HL-60 (cell line): ENCODE results near the gene ERCC6L2.

Source experiments
- DNase-seq, 2 experiments: peaks; one replicate each; pipeline ENCODE4 v3.0.0-alpha.2; 2010 to 2020; ENCODE audit warnings: low read depth in 1 of 2, low spot score in 1 of 2
- H3K27ac ChIP-seq: fragments of 250-450 bp; sonication (Bioruptor Pico); replicated peaks from 2 replicates; pipeline ENCODE4 v1.5.1; 2020; ENCODE audit warnings: mild to moderate bottlenecking, moderate library complexity
- H3K27me3 ChIP-seq: fragments of 250-450 bp; sonication (Bioruptor Pico); 2 replicates; pipeline ENCODE4 v1.5.1; 2021; ENCODE audit warnings: mild to moderate bottlenecking, moderate library complexity; ENCODE audit not compliant: insufficient read depth, poor library complexity, severe bottlenecking
- H3K4me3 ChIP-seq: replicated peaks from 2 replicates; pipeline ENCODE4 v1.5.1; 2011; ENCODE audit warnings: mild to moderate bottlenecking, control low read depth, low read length; ENCODE audit not compliant: insufficient read depth
- CTCF ChIP-seq: IDR thresholded peaks from one replicate; pipeline ENCODE4 v1.5.1; 2011; ENCODE audit warnings: low read length, control low read depth, inconsistent platforms; ENCODE audit not compliant: insufficient read depth
- GABPA ChIP-seq: IDR thresholded peaks from 2 replicates; pipeline ENCODE4 v1.6.1; 2012; ENCODE audit warnings: low read depth
- POLR2AphosphoS5 ChIP-seq: IDR thresholded peaks from 2 replicates; pipeline ENCODE4 v1.6.1; 2012; ENCODE audit warnings: low read depth
- REST ChIP-seq: IDR thresholded peaks from 2 replicates; pipeline ENCODE4 v1.6.1; 2012; ENCODE audit warnings: low read depth; ENCODE audit not compliant: insufficient replicate concordance
- SPI1 ChIP-seq: IDR thresholded peaks from 2 replicates; pipeline ENCODE4 v1.6.1; 2012; ENCODE audit warnings: low read depth, mild to moderate bottlenecking, borderline replicate concordance

Gene ERCC6L2

GRCh38 chr9:95901506-95901905 lies 26.0 kb downstream of the ERCC6L2 start:
- DNase-seq: no peak
- TF ChIP-seq CTCF: no peak
- no peak for TF ChIP-seq SPI1
- TF ChIP-seq REST: no peak
- TF ChIP-seq POLR2AphosphoS5: no peak
- TF ChIP-seq GABPA: no peak
- Histone ChIP-seq H3K27me3 (no peaks in the 10 kb centered on the region), H3K27ac (no peak overlapping the region), H3K4me3 (no peak overlapping the region)

GRCh38 chr9:95903398-95903797 lies 27.9 kb downstream of the ERCC6L2 start:
- H3K4me3 ChIP-seq: no peak overlapping the region
- no peaks in the 10 kb centered on the region for H3K27me3 ChIP-seq
- no peak for DNase-seq
- H3K27ac ChIP-seq: no peak overlapping the region
- no peak for TF ChIP-seq REST
- TF ChIP-seq SPI1: no peak
- no peak for TF ChIP-seq CTCF
- TF ChIP-seq GABPA: no peak
- TF ChIP-seq POLR2AphosphoS5: no peak

GRCh38 chr9:95907794-95908193 lies 32.3 kb downstream of the ERCC6L2 start:
- TF ChIP-seq GABPA (no peak), SPI1 (no peak), POLR2AphosphoS5 (no peak), CTCF (no peak), REST (no peak)
- no peaks in the 10 kb centered on the region for H3K27me3 ChIP-seq
- DNase-seq: no peak
- H3K27ac ChIP-seq: no peak overlapping the region
- H3K4me3 ChIP-seq: no peak overlapping the region
